Stomach (tissue), 4 donors: Measurements from ENCODE around the gene HOGA1.

ENCODE experiments used
- POLR2A ChIP-seq, 4 donors: fragments of 450-650 bp; IDR thresholded peaks; one replicate each; pipeline ENCODE4 v1.6.1; 2016; ENCODE audit warnings: antibody characterized with exemption in 4 of 4, control low read depth in 2 of 4, mild to moderate bottlenecking in 1 of 4, moderate library complexity in 1 of 4
- POLR2AphosphoS5 ChIP-seq, 3 donors: sonication (generic); formaldehyde crosslinking; IDR thresholded peaks; one replicate each; pipeline ENCODE4 v1.6.1; 2016; ENCODE audit warnings: antibody characterized with exemption in 3 of 3
- TF ChIP-seq, protein P1 (sequence below), 7 experiments: fragments of 450-650 bp in 4 of 7; fragments of 200-600 bp in 3 of 7; sonication (generic) in 3 of 7; IDR thresholded peaks; one replicate each; pipeline ENCODE4 v1.5.1; 2016 to 2019; ENCODE audit warnings: antibody characterized with exemption in 7 of 7, control low read depth in 2 of 7, mild to moderate bottlenecking in 1 of 7

DNA sequence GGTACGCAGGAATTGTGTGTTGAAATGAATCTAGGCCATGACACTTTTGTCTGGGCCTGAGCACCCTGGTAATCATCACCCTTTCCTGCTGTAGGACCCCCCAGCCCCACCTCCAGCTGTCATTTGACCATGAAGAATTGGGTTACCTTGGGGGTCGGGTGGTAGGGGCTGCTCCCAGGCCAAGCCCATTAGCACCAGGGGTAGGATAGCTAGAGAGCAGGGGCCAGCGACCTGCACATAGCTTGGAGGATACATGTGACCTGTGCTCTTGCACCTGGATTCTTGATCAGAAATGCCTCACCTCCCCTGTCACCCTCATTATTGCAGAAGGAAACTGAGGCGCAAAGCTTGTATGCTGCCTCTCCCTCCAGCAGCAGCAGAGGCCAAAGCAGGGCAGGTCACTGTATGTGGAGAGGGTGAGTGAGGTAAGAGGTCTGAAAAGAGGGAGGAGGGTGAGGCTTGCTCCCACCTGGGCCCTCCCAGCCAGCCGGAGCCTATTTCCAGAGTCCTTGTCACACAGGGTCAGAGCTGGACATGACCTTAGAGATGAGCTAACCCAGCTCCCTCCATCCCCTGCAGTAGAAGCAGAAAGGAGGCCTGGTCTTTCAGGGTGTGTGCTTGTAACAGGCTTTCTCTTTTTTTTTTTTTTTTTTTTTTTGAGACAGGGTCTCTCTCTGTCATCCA lies 46.9 kb upstream of the HOGA1 start:
- no peak for TF ChIP-seq POLR2A (IDR thresholded peaks at IDR 0.05)
- TF ChIP-seq, protein P1, sequence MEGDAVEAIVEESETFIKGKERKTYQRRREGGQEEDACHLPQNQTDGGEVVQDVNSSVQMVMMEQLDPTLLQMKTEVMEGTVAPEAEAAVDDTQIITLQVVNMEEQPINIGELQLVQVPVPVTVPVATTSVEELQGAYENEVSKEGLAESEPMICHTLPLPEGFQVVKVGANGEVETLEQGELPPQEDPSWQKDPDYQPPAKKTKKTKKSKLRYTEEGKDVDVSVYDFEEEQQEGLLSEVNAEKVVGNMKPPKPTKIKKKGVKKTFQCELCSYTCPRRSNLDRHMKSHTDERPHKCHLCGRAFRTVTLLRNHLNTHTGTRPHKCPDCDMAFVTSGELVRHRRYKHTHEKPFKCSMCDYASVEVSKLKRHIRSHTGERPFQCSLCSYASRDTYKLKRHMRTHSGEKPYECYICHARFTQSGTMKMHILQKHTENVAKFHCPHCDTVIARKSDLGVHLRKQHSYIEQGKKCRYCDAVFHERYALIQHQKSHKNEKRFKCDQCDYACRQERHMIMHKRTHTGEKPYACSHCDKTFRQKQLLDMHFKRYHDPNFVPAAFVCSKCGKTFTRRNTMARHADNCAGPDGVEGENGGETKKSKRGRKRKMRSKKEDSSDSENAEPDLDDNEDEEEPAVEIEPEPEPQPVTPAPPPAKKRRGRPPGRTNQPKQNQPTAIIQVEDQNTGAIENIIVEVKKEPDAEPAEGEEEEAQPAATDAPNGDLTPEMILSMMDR (IDR thresholded peaks at IDR 0.05) = no peak
- TF ChIP-seq POLR2AphosphoS5 (IDR thresholded peaks at IDR 0.05) = no peak
